ENCODE data around the gene ZNF672. TPM values are rescaled to one million over a fixed set of nuclear protein-coding genes. Genes with fewer than 3 reads are reported as not detected.

Gene ZNF672
- total RNA-seq, 1 donor from 2014 or later, result 30.9 TPM

DNA sequence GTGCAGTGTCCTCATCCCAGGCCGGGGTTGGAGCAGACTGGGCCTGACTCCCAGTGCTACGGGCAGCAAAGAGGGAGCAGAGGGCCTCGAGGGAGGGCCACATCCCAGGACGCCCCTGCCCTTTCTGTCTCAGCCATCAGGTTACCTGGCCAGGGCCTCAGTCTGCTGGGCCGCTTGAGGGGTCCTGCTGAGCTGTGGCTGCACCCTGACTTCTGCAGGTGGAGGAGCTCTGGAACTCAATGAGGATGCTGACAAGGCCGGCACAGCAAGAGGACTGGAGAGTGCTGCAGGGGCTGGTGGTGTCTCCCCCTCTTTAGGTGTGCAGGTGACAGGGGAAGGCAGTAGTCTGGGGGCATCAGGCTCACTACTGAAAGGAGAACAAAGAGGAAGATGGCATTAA, 17.6 kb downstream of the ZNF672 start:
- intact Hi-C loops (cut with DNase I), result no loop called here

GRCh38 chr1:248856176-248856575, 18.2 kb downstream of the ZNF672 start:
- peaks cover 0 to 5% of the 10 kb centered on the region in 2 donors for H3K36me3 ChIP-seq
- intact Hi-C loops (cut with DNase I), result no loop called here
- H3K27me3 ChIP-seq, result no peaks in the 10 kb centered on the region
- H3K27ac ChIP-seq, result no peak overlapping the region
- DNase-seq (ENCODE audit: low spot score in 2 of 2), result no peak
- H3K4me1 ChIP-seq, result peaks cover 6 to 16% of the 10 kb centered on the region in 2 donors
- no peak overlapping the region for H3K4me3 ChIP-seq
- no peaks in the 10 kb centered on the region for H3K9me3 ChIP-seq
- TF ChIP-seq, protein P1, sequence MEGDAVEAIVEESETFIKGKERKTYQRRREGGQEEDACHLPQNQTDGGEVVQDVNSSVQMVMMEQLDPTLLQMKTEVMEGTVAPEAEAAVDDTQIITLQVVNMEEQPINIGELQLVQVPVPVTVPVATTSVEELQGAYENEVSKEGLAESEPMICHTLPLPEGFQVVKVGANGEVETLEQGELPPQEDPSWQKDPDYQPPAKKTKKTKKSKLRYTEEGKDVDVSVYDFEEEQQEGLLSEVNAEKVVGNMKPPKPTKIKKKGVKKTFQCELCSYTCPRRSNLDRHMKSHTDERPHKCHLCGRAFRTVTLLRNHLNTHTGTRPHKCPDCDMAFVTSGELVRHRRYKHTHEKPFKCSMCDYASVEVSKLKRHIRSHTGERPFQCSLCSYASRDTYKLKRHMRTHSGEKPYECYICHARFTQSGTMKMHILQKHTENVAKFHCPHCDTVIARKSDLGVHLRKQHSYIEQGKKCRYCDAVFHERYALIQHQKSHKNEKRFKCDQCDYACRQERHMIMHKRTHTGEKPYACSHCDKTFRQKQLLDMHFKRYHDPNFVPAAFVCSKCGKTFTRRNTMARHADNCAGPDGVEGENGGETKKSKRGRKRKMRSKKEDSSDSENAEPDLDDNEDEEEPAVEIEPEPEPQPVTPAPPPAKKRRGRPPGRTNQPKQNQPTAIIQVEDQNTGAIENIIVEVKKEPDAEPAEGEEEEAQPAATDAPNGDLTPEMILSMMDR (IDR thresholded peaks at IDR 0.05), result no peak

More for the DNA sequence above, 17.6 kb downstream of the ZNF672 start:
- no peak overlapping the region for H3K27ac ChIP-seq
- no peak overlapping the region for H3K4me3 ChIP-seq
- H3K27me3 ChIP-seq, result no peaks in the 10 kb centered on the region
- peaks cover 3 to 9% of the 10 kb centered on the region in 2 donors for H3K36me3 ChIP-seq
- H3K4me1 ChIP-seq, result peaks cover 6 to 16% of the 10 kb centered on the region in 2 donors
- H3K9me3 ChIP-seq, result no peaks in the 10 kb centered on the region
- no peak for DNase-seq (ENCODE audit: low spot score in 2 of 2)
- TF ChIP-seq, protein P1 (IDR thresholded peaks at IDR 0.05), result no peak

DNA sequence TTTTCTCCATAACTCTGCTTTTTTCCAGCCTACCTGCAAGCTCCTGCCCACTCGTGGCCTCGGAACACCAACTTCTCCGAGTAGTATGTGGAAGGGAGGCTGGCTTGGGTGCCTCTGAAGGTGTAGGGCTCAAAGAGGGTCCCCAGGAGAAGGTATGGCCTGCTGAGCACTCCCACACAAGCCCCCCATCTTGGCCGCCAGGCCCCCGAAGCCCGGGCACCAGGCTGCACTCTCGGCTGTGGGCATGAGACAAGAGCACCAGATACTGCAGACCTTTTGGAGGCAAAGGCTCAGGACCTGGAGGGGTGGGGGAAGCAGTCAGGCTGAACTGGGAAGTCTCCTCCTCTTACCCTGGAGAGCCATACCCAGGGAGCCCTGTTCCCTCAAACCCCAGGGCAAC, 19.2 kb downstream of the ZNF672 start:
- H3K4me1 ChIP-seq, result peaks cover 6 to 16% of the 10 kb centered on the region in 2 donors
- H3K9me3 ChIP-seq, result no peaks in the 10 kb centered on the region
- intact Hi-C loops (cut with DNase I), result no loop called here
- H3K27ac ChIP-seq, result no peak overlapping the region
- no peaks in the 10 kb centered on the region for H3K27me3 ChIP-seq
- TF ChIP-seq, protein P1 (IDR thresholded peaks at IDR 0.05), result no peak
- H3K36me3 ChIP-seq, result peaks cover 0 to 5% of the 10 kb centered on the region in 2 donors
- peak overlapping the region in 1 of 2 donors; percentile 69 for H3K4me3 ChIP-seq
- DNase-seq (ENCODE audit: low spot score in 2 of 2), result no peak

DNA sequence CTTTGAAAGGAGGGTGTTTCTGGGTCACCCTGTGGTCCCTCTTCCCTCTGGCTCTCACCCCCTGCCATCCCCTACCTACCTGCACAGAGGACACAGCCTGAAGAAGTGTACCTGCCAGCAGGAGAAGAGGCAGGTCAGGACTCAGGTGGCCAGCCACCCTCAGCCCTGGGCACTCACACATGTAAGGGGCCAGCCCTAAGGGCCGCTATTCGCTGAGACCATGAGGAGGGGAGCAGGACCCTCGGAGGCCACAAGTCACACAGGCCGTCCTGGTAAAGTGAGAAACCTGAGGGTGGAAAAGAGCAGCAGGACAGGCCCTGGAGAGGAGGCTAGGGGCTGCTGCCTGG, 19.7 kb downstream of the ZNF672 start:
- peaks cover 0 to 5% of the 10 kb centered on the region in 2 donors for H3K36me3 ChIP-seq
- intact Hi-C loops (cut with DNase I), result loop anchor here (1.0 to 2.0 kb wide), 2 partner anchors 19 to 31 kb away; partner anchors contain the start of gene ZNF672
- peak overlapping the region; percentile 69 for H3K4me3 ChIP-seq
- TF ChIP-seq, protein P1 (IDR thresholded peaks at IDR 0.05), result no peak
- no peaks in the 10 kb centered on the region for H3K9me3 ChIP-seq
- H3K4me1 ChIP-seq, result peaks cover 6 to 18% of the 10 kb centered on the region in 2 donors
- DNase-seq (ENCODE audit: low spot score in 2 of 2), result no peak
- no peaks in the 10 kb centered on the region for H3K27me3 ChIP-seq
- H3K27ac ChIP-seq, result peak overlapping the region; percentile 83 to 90

DNA sequence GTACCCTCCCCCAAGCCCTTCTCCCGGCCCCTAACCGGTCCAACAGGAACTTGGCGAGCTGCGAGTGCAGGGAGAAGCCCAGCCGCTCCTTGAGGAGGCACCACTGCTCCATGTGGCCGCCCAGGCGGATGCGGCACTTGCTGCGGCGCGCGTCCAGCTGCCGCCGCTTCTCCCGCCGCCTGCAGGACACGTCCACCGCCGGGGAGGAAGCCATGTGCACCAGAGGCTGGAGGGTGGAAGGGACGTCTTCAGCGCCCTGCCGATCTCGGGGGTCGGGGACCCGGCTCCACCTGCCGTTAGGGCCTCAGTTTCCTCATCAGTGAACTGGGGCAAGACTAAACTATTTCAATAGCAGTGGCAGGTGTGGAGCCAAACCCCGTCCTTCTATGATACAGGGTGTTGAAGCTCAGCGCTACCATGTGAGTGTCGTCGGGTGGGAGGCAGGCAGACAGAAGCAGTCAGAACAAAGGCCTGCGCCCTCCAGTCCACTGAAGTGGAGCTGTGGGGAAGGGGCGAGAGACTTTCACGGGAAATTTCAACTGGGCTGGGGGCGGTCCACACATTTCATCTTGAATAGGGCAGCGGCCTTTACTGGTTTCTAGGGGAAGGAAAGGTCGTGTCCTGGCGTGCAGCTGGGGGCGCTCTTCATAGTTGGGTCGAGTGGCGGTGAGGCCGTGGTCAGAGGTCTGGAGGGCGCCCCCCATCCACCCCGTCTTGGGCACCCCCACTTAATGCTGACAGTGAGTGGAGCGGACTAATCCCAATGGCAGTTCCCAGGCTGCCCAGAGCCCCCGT, 20.3 kb downstream of the ZNF672 start:
- peaks cover 0 to 5% of the 10 kb centered on the region in 2 donors for H3K36me3 ChIP-seq
- TF ChIP-seq, protein P1 (IDR thresholded peaks at IDR 0.05), result peak; percentile 13 to 32 (median 32)
- peaks cover 6 to 21% of the 10 kb centered on the region in 2 donors for H3K4me1 ChIP-seq
- H3K27ac ChIP-seq, result peak overlapping the region; percentile 83 to 90
- DNase-seq (ENCODE audit: low spot score in 2 of 2), result peak in 1 of 2 donors; percentile 86
- H3K9me3 ChIP-seq, result no peaks in the 10 kb centered on the region
- H3K4me3 ChIP-seq, result peak overlapping the region; percentile 69
- intact Hi-C loops (cut with DNase I), result loop anchor here (1.0 to 2.0 kb wide), 2 partner anchors 20 to 31 kb away; partner anchors contain the start of gene ZNF672
- H3K27me3 ChIP-seq, result no peaks in the 10 kb centered on the region
